ENCODE measurements around the gene CISD2.
"Not testable (repeated sequence)": the region's sequence is repeated elsewhere in the genome, so short reads cannot be mapped to it uniquely, and the experiment has no call there.

CISD2 gene

GRCh38 chr4:102938063-102938462 lies 69.3 kb downstream of the CISD2 start:
- not testable (repeated sequence) for DNase-seq
